GM21786 (cell line): ENCODE data around the gene ILKAP.

ENCODE experiments used
- ATAC-seq: cut with Tn5 transposase; IDR thresholded peaks from one replicate; pipeline ENCODE4 v1.9.1; 2021; ENCODE audit not compliant: unreplicated experiment

ILKAP gene, protein sequence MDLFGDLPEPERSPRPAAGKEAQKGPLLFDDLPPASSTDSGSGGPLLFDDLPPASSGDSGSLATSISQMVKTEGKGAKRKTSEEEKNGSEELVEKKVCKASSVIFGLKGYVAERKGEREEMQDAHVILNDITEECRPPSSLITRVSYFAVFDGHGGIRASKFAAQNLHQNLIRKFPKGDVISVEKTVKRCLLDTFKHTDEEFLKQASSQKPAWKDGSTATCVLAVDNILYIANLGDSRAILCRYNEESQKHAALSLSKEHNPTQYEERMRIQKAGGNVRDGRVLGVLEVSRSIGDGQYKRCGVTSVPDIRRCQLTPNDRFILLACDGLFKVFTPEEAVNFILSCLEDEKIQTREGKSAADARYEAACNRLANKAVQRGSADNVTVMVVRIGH

DNA sequence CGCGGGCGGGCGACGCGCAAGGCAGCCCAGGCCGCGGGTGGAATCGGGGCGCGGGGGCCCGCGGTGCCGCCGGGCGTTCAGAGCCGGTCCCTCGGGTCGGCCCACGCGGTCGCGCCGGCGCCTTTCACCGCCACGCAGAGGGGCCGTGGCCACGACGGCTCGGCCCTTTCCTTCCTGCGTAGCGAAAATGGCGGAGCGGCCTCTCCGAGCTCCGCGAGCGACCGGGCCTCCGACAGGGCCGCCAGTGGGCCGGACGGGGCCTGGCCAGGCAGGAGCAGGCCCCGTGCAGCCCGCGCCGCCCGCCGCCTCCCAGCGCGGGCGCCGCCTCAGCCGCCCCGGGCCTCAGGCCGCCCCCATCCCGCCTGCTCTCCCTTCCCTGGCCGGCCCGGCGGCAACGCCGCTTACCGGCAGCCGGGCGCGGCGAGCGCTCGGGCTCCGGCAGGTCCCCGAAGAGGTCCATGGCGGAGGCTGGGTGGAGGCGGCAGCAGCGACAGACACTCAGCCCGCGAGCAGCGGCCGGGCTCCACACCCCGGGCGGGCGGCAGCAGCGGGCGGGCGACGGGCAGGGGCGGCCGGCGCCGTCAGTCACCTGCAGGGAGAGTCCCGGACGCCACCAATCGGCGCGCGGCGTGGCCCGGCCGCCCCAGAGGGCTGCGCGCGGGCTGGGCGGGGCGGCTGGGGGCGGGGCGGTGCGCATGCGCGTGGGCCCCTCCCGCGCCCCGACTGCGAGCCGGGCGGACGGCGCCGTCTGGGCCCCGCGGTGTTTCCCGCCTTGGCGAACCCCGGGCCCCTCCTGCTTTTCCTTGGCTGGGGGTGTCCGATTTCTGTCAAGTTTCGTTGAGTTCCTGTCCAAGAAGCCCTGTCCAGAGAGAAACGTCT is at the start of gene ILKAP:
ILKAP (minus strand) TSS at position 602 of the 879 bp plus-strand sequence; CDS start at position 460, 142 bp downstream.
- peak; percentile 95 for ATAC-seq

DNA sequence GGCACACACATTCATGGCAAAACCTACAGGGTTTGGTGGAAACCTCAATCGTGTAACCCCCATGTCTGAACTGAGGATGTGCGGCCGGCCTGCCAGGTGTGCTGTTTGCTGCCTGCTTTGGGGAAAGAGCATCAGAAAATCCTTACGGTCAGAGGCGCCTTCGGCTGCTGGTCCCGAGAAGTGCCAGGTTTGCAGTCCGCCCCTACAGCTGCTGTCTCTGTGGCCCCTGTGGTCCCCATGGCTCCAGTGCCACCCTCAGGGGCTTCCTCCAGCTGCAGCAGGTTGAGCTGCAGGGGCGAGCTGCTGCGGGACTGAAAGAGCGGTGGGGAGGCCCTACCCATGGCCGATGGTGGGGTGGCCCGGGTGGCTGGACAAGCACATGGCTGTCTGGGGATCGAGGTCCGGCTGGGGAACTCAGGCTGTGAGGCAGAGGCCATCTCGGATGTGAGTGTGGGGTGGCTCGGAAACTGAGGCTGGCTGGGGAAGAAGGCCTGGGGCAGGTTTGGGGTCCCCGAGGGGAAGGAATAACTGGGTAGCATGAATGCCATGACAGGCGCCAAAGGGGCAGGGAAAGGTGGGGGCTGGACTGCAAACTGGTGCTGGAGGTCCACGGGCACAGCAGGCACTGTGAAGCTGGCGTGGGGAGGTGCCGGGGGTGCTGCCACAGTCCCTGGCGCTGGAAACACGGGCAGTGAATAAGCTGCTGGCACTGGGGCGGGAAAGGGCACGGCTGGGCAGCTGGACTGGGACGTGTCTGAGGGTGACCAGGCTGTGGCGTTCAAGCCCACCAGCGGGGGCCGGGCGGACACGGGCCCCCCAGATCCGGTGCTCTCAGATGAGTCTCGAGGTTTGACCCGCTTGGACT is 49.5 kb upstream of the ILKAP start:
- no peak for ATAC-seq

DNA sequence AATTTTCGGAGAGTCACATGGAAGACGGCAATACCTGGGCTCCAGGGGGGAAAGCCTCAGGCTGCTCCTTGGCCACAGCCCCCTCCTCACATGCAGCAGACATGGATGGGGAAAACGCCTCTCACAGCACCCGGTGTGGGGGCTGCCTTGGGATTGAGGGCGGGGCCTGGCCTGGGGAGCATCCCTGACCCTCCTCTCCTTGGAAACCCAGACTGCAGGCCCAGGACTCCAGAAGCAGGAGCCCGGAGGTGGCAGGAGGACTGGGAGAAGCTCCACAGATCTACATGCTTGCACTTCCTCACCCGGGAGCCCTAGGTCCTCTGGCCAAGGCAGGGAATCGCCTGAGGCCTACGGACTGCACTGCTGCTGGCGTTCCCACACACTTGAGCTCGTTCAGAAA is 48.5 kb upstream of the ILKAP start:
- ATAC-seq, result no peak

DNA sequence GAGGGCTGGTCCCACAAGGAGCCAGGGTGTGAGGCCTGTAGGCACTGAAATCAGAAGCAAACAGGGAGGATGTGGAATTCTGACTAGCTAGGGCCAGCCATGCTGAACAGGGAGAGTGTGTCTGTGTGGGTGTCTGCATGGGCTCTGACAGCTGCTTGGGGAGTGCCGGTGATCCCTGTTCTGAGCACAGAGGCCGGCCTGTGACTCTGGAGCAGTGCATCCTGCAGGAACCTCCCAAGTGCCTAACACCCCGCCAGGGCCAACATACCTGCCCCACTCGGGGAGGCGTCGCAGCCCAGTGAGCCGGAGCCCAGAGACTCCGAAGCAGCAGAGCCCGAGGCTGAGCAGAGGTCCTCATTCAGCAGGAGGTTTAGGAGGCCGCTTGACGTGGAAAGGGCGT is 47.8 kb upstream of the ILKAP start:
- ATAC-seq, result no peak

DNA sequence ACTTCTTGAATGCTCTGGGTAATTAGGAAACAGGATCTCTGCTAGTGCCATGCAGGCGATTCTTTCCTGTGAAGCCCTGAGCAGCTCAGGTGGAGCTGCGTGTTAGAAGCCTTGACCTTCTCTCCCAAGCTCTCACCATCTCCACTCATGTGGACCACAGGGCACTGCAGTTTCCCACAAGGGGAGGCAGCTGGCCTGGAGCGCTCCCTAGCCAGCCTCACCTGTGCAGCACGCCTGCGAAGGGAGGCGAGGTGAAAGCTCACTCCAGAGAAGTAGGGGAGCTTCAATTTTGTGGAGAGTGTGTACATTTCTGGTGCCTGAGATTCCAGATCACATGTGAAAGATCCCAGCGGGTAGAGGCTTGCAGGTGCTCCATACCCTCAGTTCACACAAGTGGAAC is 47.4 kb upstream of the ILKAP start:
- no peak for ATAC-seq

DNA sequence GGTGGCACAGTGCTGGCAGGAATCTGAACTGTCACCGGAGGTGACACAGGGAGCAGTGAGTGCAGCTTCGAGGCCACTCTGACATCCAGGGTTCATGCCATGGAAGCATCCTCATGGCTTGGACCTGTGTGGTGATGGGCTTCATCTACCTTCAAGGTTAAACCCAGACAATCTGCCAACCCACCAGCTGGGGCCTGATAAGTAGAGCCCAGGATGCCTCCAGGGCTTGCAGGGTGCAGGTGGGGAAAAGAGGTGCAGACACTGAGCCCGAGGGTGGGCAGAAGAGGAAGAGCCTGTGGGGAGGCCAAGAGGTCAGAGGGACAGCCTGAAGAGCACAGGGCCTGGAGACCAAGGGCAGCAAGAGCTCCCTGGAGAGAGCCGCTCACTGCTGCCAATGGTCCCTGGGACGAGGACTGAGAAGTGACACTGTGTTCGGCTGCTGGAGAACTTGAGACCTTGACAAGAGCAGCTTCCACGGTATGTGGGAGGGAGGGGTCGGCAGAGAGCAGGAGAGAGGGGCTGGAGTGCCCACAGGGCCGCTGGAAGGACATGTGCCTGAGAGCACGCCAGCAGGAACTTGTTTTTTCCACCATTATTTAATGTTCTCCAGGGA is 44.5 kb upstream of the ILKAP start:
- no peak for ATAC-seq

DNA sequence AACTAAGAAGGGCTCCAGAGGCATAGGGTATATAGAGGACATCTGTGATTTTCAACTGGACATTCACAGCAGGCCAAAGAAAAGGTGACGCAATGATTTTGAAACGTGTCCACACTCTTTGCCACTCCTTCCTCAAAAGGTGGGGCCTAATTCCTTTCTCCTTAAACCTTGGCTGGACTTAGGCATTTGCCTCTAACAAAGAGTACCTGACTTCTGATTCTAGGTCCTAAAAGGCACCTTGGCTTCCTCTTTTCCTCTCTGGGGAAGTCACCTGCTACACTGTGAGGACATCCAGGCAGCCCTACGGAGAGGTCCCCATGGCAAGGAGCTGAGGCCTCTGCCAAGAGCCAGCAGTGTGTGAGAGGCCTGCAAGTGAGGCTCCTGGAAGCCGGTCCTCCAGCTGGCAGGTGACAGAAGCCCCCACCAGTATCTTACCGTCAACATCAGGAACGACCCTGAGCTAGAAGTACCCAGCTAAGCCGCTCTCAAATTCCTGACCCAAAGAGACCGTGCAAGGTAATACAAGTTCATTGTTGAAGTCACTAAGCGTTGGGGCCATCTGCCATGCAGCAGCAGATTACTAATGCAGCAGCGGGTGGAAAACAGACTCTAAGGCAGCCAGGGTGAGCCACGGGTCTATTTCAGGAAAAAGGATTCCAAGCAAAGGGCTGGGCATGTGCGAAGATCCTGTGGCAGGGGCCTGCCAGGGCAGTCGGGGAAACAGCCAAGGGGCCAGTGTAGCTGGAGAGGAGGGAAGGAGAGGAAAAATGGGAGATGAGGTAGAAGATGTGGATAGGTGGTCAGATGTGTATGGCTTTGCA is 43.7 kb upstream of the ILKAP start:
- no peak for ATAC-seq

DNA sequence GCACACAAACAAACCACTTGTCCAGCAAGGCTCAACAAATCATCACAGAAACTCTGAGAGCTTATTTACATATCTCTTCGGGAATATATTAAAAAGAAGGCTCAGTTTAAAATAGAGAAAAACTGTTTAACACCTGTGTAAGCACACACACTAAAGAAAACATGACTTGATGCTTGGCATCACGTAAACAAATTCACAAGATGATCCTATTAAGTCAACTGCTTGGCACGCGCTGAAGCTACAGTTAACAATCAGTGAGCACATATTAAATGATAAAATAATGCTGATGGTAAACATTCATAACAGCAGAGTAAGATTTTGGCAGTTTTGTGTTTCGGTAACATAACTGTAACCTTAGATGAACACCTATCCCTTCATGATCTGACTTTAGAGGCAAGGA is 40.7 kb upstream of the ILKAP start:
- ATAC-seq, result no peak

DNA sequence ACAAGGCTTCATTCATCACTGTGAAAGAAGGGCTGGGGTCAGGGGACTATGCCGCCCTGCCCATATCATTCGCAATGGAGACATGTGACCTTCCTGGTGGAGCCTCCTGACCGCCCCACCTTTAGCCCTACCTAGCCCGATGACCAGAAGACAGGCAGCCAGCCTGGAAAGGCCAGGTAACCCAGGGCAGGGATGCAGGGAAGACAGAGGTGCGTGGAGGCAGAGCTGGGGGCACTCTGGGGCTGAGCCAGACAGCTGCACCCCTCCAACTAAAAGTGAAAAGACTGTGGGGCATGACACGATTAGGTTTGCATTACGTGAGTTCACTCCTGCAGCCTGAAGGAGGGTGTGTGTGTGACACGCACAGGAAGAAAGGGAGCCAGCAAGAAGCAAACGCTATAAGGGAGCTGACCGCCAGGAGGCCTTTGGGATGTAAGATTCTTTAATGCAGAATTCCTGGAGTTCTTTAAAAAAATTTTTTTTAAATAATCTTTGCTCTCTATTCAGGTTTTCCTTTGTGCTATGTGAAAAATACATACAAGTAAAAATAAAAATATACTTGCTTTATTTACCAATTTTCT is 40.1 kb upstream of the ILKAP start:
- ATAC-seq, result no peak

DNA sequence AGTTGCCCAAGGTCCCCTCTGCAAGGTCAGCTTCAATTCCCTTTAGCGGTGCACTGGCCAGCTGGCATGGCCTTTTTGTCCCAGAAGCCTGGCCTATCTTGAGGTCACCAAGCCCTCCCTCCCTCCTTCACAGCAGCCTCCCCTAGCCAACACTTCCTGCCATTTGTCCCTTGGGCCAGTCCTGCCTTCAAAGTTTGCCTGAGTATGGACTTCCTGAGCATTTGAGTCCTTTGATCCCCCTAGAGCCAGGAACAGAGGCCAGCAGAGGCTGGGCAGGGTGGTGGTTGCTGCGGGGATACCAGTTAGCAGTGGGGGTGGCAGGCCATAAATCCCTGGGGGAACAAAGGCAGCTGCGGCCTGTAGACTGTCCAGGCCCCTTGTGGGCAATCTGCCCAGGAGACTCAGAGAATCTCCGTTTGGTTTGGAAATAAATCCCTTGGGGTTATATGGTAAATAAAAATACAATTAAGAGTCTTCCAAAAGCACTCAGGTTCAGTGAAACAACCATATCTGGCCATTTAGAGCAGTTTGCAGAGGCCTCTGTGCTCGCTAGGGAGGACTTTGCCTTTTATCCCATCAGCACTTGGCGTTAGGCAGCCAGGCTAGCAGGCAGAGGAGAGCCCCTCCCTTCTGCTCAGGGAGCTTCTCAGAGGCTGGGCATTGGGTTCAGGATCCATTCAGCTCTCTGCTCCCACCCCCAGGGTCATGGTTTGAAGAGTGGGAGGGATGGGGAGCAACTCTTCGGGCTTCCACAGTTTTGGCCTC is 39.4 kb upstream of the ILKAP start:
- ATAC-seq, result no peak

DNA sequence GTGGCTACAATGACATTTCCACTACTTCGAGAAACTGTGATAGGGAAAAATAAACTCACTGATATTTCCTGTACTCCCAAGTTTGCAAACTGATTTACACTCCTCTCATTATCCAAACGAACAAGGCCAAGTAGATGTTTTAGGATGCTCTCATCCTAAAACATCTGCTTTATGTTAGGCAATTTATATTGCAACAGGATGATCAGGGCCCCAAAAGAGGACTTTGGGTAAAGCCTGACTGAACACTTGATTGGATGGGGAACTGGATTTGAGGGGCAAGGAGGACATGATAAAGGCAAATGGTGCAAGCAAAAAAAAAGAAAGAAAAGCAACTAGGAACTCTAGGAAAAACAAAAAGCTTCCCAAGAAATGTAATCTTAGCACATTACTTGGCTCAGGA is 38.5 kb upstream of the ILKAP start:
- ATAC-seq, result no peak

DNA sequence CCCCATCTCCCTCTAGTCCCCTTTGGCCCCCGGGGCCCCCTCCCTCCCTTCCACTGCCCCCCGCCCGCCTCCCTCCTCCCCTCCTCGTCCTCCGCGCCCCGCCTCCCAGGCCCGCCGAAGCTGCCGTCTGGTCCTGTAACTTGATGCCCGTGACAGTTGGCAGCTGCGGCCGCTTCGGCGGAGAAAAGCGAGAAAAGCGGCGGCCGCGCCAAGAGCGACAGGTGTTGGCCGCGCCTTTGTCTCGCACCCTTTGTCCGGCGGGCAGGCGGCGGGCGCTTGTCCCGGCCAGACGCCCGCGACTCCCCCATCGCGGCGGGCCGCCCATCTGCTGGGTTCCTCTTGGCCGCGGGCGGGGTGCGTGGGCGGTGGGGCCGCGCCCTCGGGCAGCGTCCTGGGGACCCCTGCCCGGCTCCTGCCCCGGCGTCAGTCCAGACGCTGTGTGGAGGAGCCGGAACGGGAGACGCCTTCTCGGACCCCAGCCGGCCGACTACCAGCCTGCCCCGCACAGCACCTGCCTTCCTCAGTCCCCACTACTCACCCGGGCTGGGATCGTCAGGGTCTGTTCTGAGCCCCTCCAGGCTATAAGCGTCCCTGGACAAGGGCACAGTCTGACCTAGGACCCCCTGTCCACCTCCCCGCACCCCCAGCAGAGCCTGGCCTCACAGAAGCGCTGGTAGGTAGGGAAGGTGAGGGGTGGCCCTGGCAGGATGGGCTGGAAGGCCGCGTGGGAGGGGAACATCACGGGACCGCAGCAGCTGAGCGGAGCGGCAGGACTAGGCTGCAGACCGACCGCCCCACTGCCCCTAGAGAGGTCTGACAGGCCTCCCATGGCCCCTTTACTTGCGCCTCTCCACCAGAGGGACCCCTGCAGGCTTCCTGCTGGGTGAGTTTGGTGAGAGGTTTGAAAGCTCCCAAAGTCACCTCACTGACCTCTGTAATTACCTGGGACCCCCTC is 37.5 kb upstream of the ILKAP start:
- ATAC-seq, result no peak

DNA sequence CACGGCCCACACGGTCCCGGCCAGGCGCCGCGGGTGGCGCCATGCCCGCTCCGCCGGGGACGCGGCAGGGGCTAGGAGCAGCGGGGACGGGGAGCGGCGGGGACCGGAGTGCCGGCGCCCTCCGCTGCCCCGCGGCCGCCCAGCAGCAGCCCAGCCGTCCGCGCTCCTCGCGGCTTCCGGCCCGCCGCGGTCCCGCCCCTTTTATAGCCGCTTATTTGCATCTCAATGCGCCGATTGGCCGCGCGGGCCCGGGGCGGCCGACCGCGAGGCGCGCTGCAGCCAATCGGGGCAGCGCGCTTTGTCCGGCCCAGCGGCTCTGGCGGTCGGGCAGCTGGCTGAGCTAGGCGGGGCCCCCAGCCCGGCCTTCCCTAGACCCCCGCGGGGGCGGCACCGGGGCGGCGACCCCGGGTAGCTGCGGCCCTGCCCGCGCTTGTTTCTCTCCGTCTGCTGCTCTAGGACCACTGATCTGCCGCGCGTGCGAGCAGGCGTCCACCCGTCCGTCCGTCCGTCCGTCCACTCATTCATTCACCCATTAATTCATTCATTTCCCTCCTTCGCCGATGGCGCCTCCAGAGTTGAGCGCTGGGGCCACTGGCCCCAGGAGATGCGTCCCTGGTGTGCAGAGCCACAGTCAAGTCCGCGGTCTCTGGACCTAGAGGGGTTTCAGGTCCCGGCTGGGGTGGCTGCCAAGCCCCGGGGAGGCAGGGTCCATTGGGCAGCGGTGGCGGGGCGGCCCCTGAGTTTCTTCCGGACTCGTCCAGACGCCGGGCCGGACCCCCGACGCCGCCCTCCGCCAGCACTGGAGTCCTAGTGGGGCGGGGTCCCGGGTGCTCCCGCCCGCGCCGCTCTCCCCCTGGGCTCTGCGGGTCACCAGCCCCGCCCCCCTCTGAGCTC is 36.6 kb upstream of the ILKAP start, which contains the start of gene HES6:
HES6 (minus strand) TSS at position 176 of the 894 bp plus-strand sequence; CDS start at position 43, 133 bp downstream.
- peak; percentile 91 for ATAC-seq

DNA sequence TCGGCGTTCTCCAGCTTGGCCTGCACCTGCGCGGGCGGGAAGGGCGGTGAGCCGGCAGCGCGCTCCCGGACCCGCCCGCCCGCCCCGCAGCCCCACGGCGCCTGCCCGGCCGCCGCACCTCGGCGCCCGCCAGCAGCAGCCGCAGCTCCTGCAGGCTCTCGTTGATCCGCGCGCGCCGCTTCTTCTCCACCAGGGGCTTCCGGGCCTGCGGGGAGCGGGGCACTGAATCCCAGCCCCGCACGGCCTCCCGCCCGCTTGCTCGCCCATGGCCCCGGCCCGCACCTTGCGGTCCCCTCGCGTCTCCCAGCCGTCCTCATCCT is 36.0 kb upstream of the ILKAP start:
- no peak for ATAC-seq

DNA sequence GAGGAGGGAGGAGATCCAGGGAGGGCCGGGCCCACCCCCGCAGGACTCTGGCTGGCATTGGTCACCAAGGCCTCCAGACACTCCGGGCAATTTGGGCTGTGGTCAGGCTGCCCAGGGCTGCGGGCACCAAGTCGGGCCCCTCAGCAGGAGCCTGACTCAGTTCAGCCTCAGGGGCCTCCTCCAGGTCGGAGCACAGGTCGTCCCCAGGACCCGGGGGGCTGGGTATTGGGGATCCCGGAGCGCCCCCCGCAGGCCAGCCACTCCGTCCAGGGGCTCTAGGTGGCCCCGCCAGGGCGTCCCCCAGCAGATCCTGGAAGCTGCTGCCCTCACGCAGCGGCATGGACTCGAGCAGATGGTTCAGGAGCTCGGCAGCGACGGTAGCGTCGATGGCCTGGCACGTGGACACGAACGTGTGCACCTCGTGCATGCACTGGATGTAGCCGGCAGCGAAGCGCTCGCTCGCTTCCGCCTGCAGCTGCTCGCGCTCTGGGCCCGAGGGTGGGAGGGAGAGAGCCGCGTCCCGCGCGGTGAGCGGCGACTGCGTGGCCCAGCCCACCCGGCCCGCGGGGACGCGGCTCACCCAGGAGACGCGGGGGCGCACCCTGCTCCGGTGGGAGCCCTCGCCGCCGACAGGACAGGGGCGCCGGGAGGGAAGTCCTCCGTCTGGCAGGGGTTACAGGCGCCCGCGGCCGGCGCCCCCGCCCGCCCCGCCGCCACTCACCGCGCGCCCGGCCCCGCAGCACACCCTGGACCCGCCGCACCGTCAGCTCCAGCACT is 35.5 kb upstream of the ILKAP start:
- peak; percentile 1 for ATAC-seq

DNA sequence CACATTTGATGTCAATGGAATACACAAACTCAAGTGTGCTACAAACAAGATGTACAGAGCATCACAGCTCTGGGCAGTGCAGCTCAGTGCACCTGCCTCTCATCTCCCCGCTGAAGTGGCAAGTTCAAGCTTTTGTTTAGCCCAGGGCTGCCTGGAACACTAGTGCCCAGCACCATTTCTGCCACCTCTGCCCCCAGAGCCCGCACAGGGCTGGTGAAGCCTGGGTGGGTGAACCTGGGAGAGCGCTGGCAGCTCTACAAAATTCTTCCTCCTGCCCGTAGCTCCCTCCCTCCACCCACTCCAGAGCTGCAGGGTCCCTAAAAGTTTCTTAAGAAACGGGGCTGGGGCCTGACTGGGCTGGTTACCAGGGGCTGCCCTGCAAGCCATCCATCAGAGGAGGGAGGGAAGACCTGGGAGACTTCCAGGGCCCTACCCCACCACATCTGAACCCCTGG is 34.8 kb upstream of the ILKAP start:
- no peak for ATAC-seq
